Endothelial cell of umbilical vein (primary cell): ENCODE results near the gene NEK3. TPM values are rescaled to one million over a fixed set of nuclear protein-coding genes. Genes with fewer than 3 reads are reported as not detected.

Source experiments
- BruUV-seq: library from RNA; stranded (reverse); fragments of 400-500 nt; replicated peaks from 2 replicates; lab custom pipeline; 2021; lab: Mats Ljungman, UMichigan
- CTCF ChIA-PET: fragments of 300-600, 350-600 bp; sonication (Branson Sonifier 250); formaldehyde crosslinking; loops from one replicate; lab custom pipeline; 2021; ENCODE audit warnings: antibody characterized with exemption, inconsistent platforms; lab: Charles Lee
- POLR2A ChIA-PET: fragments of 300-600, 350-600 bp; sonication (Branson Sonifier 250); formaldehyde crosslinking; loops from one replicate; lab custom pipeline; 2021; ENCODE audit warnings: antibody characterized with exemption, inconsistent platforms; lab: Charles Lee
- DNase-seq: peaks from one replicate; pipeline ENCODE4 v3.0.0-alpha.2; 2011; ENCODE audit warnings: low read depth, low spot score
- FAIRE-seq: peaks from 2 replicates; lab custom pipeline; 2011; peaks lifted over from hg19 to GRCh38; lab: Jason Lieb, UNC
- H2AFZ ChIP-seq: 2 replicates; pipeline ENCODE4 v1.6.0; 2012; ENCODE audit warnings: low read depth, low read length, control low read depth, inconsistent platforms
- H3K27ac ChIP-seq: 2 replicates; pipeline ENCODE4 v1.5.1; 2011; ENCODE audit warnings: low read depth, mild to moderate bottlenecking, control low read depth, low read length, moderate library complexity; ENCODE audit not compliant: insufficient read depth
- H3K27me3 ChIP-seq, 2 experiments: 2 replicates each; pipeline versions ENCODE4 v1.6.0 to v1.6.1; 2011; ENCODE audit warnings: low read length in 2 of 2, mixed read lengths in 1 of 2; ENCODE audit not compliant: control insufficient read depth in 2 of 2, insufficient read depth in 2 of 2
- H3K36me3 ChIP-seq, 2 experiments: 2 replicates in 1 of 2; 3 replicates in 1 of 2; pipeline ENCODE4 v1.5.1; 2011; ENCODE audit warnings: low read length in 2 of 2, mild to moderate bottlenecking in 1 of 2, moderate library complexity in 1 of 2; ENCODE audit not compliant: control insufficient read depth in 2 of 2, insufficient read depth in 2 of 2; ENCODE audit errors: extremely low read depth in 1 of 2
- H3K4me1 ChIP-seq: 3 replicates; pipeline ENCODE4 v1.5.1; 2011; ENCODE audit warnings: mild to moderate bottlenecking, low read length; ENCODE audit not compliant: control insufficient read depth, insufficient read depth; ENCODE audit errors: extremely low read depth
- H3K4me2 ChIP-seq: 2 replicates; pipeline ENCODE4 v1.6.1; 2011; ENCODE audit warnings: low read length, control low read depth, mixed read lengths; ENCODE audit not compliant: insufficient read depth
- H3K4me3 ChIP-seq, 3 experiments: fragments of 200-600 bp in 1 of 3; sonication (generic), shearing (Covaris generic) in 1 of 3; replicated peaks in 1 of 3; 2 replicates each; pipeline ENCODE4 v1.5.1; 2011 to 2016; ENCODE audit warnings: control low read depth in 3 of 3, low read length in 3 of 3, mild to moderate bottlenecking in 2 of 3, inconsistent platforms in 1 of 3, low read depth in 1 of 3, moderate library complexity in 1 of 3; ENCODE audit not compliant: insufficient read depth in 1 of 3
- H3K79me2 ChIP-seq: 2 replicates; pipeline ENCODE4 v1.6.0; 2012; ENCODE audit warnings: low read length, inconsistent platforms; ENCODE audit not compliant: control insufficient read depth, insufficient read depth
- H3K9ac ChIP-seq: replicated peaks from 2 replicates; pipeline ENCODE3; 2011; ENCODE audit warnings: low read length, control low read depth; ENCODE audit not compliant: insufficient read depth; ENCODE audit errors: extremely low read depth
- H3K9me1 ChIP-seq: replicated peaks from 3 replicates; pipeline ENCODE4 v1.6.0; 2011; ENCODE audit warnings: mild to moderate bottlenecking, low read length; ENCODE audit not compliant: control insufficient read depth, insufficient read depth; ENCODE audit errors: extremely low read depth
- H3K9me3 ChIP-seq: replicated peaks from 2 replicates; pipeline ENCODE4 v1.5.1; 2012; ENCODE audit warnings: low read length, inconsistent platforms; ENCODE audit not compliant: control insufficient read depth, insufficient read depth
- H4K20me1 ChIP-seq: replicated peaks from 2 replicates; pipeline ENCODE3; 2011; ENCODE audit warnings: mild to moderate bottlenecking, low read length; ENCODE audit not compliant: control insufficient read depth, insufficient read depth; ENCODE audit errors: extremely low read depth
- EZH2 ChIP-seq: IDR thresholded peaks from 2 replicates; pipeline ENCODE4 v1.6.1; 2012; ENCODE audit warnings: borderline replicate concordance, low read depth, mild to moderate bottlenecking, moderate library complexity, low read length, inconsistent platforms; ENCODE audit not compliant: severe bottlenecking
- FOS ChIP-seq: IDR thresholded peaks from 2 replicates; pipeline ENCODE4 v1.6.1; 2011; ENCODE audit warnings: mild to moderate bottlenecking, low read length, moderate library complexity, borderline replicate concordance; ENCODE audit not compliant: insufficient read depth
- GATA2 ChIP-seq: IDR thresholded peaks from 2 replicates; pipeline ENCODE4 v1.7.0; 2011; ENCODE audit warnings: low read depth, mild to moderate bottlenecking, moderate library complexity, mixed read lengths, low read length; ENCODE audit not compliant: insufficient read length, insufficient read depth
- JUN ChIP-seq: IDR thresholded peaks from 2 replicates; pipeline ENCODE4 v1.6.1; 2011; ENCODE audit warnings: borderline replicate concordance, low read depth; ENCODE audit not compliant: insufficient read length, insufficient read depth
- MYC ChIP-seq: IDR thresholded peaks from one replicate; pipeline ENCODE4 v1.6.1; 2011; ENCODE audit warnings: mild to moderate bottlenecking, low read depth, low read length
- POLR2A ChIP-seq: IDR thresholded peaks from 2 replicates; pipeline ENCODE4 v1.6.1; 2012; ENCODE audit warnings: low read depth, mild to moderate bottlenecking, control low read depth, low read length
- POLR2AphosphoS5 ChIP-seq: IDR thresholded peaks from 2 replicates; pipeline ENCODE4 v1.6.1; 2012; ENCODE audit warnings: low read depth, mild to moderate bottlenecking, control low read depth, low read length, moderate library complexity; ENCODE audit not compliant: insufficient read depth
- dilution Hi-C: fragments of 300-500 bp; cut with MboI; formaldehyde crosslinking; loops from one replicate; pipeline ENCODE4 v1.15.0; 2019; ENCODE audit warnings: low sequenced_read_pairs; ENCODE audit not compliant: extremely low pct_ligation_motif_present
- intact Hi-C: fragments of 100-400 bp; cut with micrococcal nuclease; formaldehyde crosslinking; loops from one replicate; pipeline ENCODE4 v1.10.0; 2022
- polyA plus RNA-seq, 4 experiments: library from polyadenylated mRNA; depleted of rRNA in 3 of 4; stranded (reverse) in 3 of 4; unstranded in 1 of 4; fragments of >200 nt; gene quantifications; 2 replicates each; pipeline versions ENCODE4 v1.2.1 to v1.2.3, GENCODE V29; 2011 to 2012; ENCODE audit warnings: missing spikeins in 1 of 4
- total RNA-seq: library from RNA; stranded (reverse); gene quantifications from 2 replicates; pipeline ENCODE4 v1.2.3, GENCODE V29; 2021
- TF ChIP-seq, protein P1 (sequence below): IDR thresholded peaks from 2 replicates; pipeline ENCODE4 v1.6.1; 2011; ENCODE audit not compliant: insufficient read depth, insufficient read length
- TF ChIP-seq, protein P2 (sequence below), 2 donors: IDR thresholded peaks; 1 replicate in 1 of 2; 2 replicates in 1 of 2; pipeline ENCODE4 v1.5.1; 2011; ENCODE audit warnings: low read length in 2 of 2, mild to moderate bottlenecking in 2 of 2, moderate library complexity in 2 of 2, control low read depth in 1 of 2, inconsistent platforms in 1 of 2, low read depth in 1 of 2; ENCODE audit not compliant: insufficient read depth in 1 of 2; ENCODE audit errors: extremely low read depth in 1 of 2

The NEK3 gene
- total and polyA plus RNA-seq, 2 donors (not counting 3 experiments of a cell fraction or from before 2014, with no cell fraction given) = 10.3 to 13.8 TPM

DNA sequence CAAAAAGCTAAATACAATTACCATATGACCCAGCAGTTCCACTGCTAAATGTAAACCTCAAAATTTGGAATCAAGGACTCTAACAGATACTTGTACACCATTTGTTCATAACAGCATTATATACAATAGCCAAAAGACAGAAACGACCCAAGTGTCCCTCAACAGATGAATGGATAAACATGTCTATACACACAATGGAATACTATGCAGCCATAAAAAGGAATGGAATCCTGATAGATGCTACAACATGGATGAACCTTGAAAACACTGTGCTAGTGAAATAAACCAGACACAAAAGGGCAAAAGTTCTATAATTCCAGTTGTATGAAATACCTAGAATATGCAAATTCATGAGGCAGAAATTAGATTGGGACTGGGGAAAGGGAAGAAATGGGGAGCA, 12.2 kb downstream of the NEK3 start:
- H3K9ac ChIP-seq = no peak overlapping the region
- H3K4me1 ChIP-seq = no peaks in the 10 kb centered on the region
- FAIRE-seq (no peak), DNase-seq (no peak)
- intact Hi-C loops = no loop called here
- no peak overlapping the region for H3K4me3 ChIP-seq
- H3K4me2 ChIP-seq = no peak overlapping the region
- H3K27ac ChIP-seq = no peak overlapping the region
- H3K27me3 ChIP-seq = no peaks in the 10 kb centered on the region
- BruUV-seq = no TSS peak
- H3K9me1 ChIP-seq = no peaks in the 10 kb centered on the region
- POLR2A ChIA-PET = no interaction called here
- CTCF ChIA-PET = interaction anchor here (1.0 to 1.1 kb wide), 2 partner anchors 27 to 48 kb away, joined by 3 read pairs; no protein-coding TSS in a partner anchor
- TF ChIP-seq GATA2 (no peak), FOS (no peak), JUN (no peak), EZH2 (no peak), POLR2A (no peak), POLR2AphosphoS5 (no peak), MYC (no peak)
- TF ChIP-seq, protein P1, sequence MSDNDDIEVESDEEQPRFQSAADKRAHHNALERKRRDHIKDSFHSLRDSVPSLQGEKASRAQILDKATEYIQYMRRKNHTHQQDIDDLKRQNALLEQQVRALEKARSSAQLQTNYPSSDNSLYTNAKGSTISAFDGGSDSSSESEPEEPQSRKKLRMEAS = no peak
- TF ChIP-seq, protein P2, sequence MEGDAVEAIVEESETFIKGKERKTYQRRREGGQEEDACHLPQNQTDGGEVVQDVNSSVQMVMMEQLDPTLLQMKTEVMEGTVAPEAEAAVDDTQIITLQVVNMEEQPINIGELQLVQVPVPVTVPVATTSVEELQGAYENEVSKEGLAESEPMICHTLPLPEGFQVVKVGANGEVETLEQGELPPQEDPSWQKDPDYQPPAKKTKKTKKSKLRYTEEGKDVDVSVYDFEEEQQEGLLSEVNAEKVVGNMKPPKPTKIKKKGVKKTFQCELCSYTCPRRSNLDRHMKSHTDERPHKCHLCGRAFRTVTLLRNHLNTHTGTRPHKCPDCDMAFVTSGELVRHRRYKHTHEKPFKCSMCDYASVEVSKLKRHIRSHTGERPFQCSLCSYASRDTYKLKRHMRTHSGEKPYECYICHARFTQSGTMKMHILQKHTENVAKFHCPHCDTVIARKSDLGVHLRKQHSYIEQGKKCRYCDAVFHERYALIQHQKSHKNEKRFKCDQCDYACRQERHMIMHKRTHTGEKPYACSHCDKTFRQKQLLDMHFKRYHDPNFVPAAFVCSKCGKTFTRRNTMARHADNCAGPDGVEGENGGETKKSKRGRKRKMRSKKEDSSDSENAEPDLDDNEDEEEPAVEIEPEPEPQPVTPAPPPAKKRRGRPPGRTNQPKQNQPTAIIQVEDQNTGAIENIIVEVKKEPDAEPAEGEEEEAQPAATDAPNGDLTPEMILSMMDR (IDR thresholded peaks at IDR 0.05; ENCODE audit: extremely low read depth in 1 of 2, insufficient read depth in 1 of 2, low read depth in 1 of 2, low read length in 2 of 2) = no peak
- H2AFZ ChIP-seq = no peak overlapping the region
- H3K79me2 ChIP-seq = no peaks in the 10 kb centered on the region
- no peaks in the 10 kb centered on the region for H3K36me3 ChIP-seq
- no peaks in the 10 kb centered on the region for H4K20me1 ChIP-seq
- dilution Hi-C loops = no loop called here
- no peaks in the 10 kb centered on the region for H3K9me3 ChIP-seq
